Stomach (tissue), 4 donors: ENCODE data around the gene BAIAP2L2.

ENCODE experiments used
- EP300 ChIP-seq: sonication (generic); formaldehyde crosslinking; IDR thresholded peaks from one replicate; pipeline ENCODE4 v1.6.1; 2017; ENCODE audit warnings: antibody characterized with exemption
- POLR2AphosphoS5 ChIP-seq, 3 donors: sonication (generic); formaldehyde crosslinking; IDR thresholded peaks; one replicate each; pipeline ENCODE4 v1.6.1; 2016; ENCODE audit warnings: antibody characterized with exemption in 3 of 3
- TF ChIP-seq, protein P1 (sequence below), 7 experiments: fragments of 450-650 bp in 4 of 7; fragments of 200-600 bp in 3 of 7; sonication (generic) in 3 of 7; IDR thresholded peaks; one replicate each; pipeline ENCODE4 v1.5.1; 2016 to 2019; ENCODE audit warnings: antibody characterized with exemption in 7 of 7, control low read depth in 2 of 7, mild to moderate bottlenecking in 1 of 7

DNA sequence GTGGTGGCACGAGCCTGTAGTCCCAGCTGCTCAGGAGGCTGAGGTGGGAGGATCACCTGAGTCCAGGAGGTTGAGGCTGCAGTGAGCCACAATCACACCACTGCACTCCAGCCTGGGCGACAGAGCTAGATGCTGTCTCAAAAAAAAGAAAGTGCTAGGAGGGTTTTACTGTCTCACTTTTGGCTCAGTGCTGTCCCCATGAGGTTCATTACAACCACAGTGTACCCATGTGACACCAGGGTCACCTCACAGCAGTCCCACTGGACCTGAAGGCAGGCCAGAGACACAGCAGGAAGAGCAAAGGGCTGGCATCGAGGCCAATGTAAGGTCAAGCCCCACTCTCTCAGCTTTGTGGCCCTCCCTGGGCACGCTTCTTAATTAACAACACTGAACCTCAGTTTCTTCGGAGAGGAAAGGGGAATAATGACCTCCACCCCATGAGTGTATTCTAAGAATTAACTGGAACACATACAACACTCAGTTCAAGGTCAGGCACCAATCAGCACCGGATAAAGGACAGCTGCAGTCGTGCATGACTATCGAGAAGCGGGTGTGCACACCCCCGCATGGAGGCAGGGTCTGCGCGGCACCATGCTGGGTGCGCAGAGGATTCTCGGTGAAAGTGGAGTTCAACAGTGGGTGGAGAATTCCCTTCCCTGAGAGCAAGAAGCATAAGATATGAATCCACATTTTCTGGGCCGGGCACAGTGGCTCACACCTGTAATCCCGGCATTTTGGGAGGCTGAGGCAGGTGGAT, 30.9 kb upstream of the BAIAP2L2 start:
- TF ChIP-seq, protein P1, sequence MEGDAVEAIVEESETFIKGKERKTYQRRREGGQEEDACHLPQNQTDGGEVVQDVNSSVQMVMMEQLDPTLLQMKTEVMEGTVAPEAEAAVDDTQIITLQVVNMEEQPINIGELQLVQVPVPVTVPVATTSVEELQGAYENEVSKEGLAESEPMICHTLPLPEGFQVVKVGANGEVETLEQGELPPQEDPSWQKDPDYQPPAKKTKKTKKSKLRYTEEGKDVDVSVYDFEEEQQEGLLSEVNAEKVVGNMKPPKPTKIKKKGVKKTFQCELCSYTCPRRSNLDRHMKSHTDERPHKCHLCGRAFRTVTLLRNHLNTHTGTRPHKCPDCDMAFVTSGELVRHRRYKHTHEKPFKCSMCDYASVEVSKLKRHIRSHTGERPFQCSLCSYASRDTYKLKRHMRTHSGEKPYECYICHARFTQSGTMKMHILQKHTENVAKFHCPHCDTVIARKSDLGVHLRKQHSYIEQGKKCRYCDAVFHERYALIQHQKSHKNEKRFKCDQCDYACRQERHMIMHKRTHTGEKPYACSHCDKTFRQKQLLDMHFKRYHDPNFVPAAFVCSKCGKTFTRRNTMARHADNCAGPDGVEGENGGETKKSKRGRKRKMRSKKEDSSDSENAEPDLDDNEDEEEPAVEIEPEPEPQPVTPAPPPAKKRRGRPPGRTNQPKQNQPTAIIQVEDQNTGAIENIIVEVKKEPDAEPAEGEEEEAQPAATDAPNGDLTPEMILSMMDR (IDR thresholded peaks at IDR 0.05), result no peak
- TF ChIP-seq POLR2AphosphoS5 (IDR thresholded peaks at IDR 0.05) (no peak), EP300 (no peak)
